IPS-15b (cell line): Measurements from ENCODE around the gene TBC1D16.
"Not testable (repeated sequence)": the region's sequence is repeated elsewhere in the genome, so short reads cannot be mapped to it uniquely, and the experiment has no call there.

Source experiments
- H3K27me3 ChIP-seq: one replicate; pipeline ENCODE4 v1.6.1; 2013; ENCODE audit warnings: low read length; ENCODE audit not compliant: control insufficient read depth, insufficient read depth
- H3K36me3 ChIP-seq: one replicate; pipeline ENCODE4 v1.6.1; 2013; ENCODE audit warnings: low read length; ENCODE audit not compliant: control insufficient read depth, insufficient read depth
- H3K4me1 ChIP-seq: one replicate; pipeline ENCODE4 v1.6.1; 2013; ENCODE audit warnings: mild to moderate bottlenecking, low read length; ENCODE audit not compliant: control insufficient read depth, insufficient read depth
- H3K4me3 ChIP-seq: one replicate; pipeline ENCODE4 v1.5.1; 2013; ENCODE audit warnings: low read depth, low read length
- H3K9ac ChIP-seq: one replicate; pipeline ENCODE4 v1.6.1; 2013; ENCODE audit warnings: low read depth, mild to moderate bottlenecking, low read length
- H3K9me3 ChIP-seq: one replicate; pipeline ENCODE4 v1.6.1; 2013; ENCODE audit warnings: mild to moderate bottlenecking, low read length; ENCODE audit not compliant: control insufficient read depth, insufficient read depth

Gene TBC1D16

DNA sequence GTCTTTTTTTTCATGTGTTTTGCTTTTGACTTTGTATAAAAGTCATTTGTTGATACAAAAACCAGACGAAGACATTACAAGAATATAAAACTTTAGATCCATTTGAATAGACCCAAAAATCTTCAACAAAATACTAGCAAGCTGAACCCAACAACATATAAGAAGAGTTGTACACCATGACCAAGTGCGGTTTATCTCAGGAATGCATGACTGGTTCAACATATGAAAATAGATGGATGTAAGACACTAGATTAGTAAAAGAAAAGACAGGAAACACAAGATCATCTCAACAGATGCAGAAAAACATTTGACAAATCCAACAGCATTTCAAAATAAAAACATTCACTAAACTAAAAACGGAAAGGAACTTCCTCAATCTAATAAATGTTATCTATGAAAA lies 69.0 kb downstream of the TBC1D16 start:
- Histone ChIP-seq H3K4me1 (peaks cover 3% of the 10 kb centered on the region), H3K4me3 (no peak overlapping the region), H3K27me3 (no peaks in the 10 kb centered on the region), H3K36me3 (peaks cover 1% of the 10 kb centered on the region), H3K9ac (no peak overlapping the region), H3K9me3 (no peaks in the 10 kb centered on the region)

- H3K4me3 ChIP-seq, result no peak overlapping the region
These were observed 69.9 kb downstream of the TBC1D16 start for GRCh38 chr17:79965806-79966205.

GRCh38 chr17:79962467-79962866 lies 73.2 kb downstream of the TBC1D16 start:
- not testable (repeated sequence) for H3K27me3 ChIP-seq, H3K4me1 ChIP-seq, H3K4me3 ChIP-seq, H3K36me3 ChIP-seq, H3K9me3 ChIP-seq, H3K9ac ChIP-seq

More at GRCh38 chr17:79965806-79966205, 69.9 kb downstream of the TBC1D16 start:
- H3K27me3 ChIP-seq, result no peaks in the 10 kb centered on the region
- H3K4me1 ChIP-seq, result peaks cover 3% of the 10 kb centered on the region
- no peaks in the 10 kb centered on the region for H3K9me3 ChIP-seq
- H3K36me3 ChIP-seq, result no peaks in the 10 kb centered on the region
- no peak overlapping the region for H3K9ac ChIP-seq

GRCh38 chr17:79961567-79961966 lies 74.1 kb downstream of the TBC1D16 start:
- not testable (repeated sequence) for H3K9ac ChIP-seq, H3K4me3 ChIP-seq, H3K4me1 ChIP-seq, H3K9me3 ChIP-seq, H3K36me3 ChIP-seq, H3K27me3 ChIP-seq

DNA sequence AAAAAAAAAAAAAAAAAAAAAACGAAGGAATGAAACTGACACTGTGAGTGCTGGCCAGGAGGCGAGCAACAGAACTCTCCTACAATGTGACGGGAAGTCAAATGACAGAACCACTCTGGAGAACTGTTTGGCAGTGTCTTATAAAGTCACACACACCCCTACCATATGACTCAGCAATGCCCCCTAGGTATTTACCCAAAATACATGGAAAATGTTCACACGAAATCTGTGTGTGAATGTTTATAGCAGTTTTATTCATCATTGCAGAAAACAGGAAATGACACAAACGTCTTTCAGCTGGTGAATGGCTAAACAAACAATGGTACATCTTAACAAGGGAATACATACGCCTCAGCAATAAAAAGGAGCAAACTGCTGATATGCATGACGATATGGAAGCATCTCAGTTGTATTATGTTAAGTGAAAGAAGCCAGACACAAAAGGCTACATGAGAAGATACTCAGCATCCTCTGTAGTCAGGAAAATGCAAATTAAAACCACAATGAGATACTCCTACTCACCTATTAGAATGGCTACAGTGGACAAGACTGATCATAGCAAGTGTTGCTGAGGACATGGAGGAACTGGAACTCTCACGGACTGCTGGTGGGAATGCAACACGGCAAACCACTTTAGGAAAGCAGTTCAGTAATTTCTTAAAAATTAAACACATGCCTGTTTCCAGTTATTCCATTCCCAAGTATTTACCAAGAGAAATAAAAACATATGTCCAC lies 74.7 kb downstream of the TBC1D16 start:
- no peaks in the 10 kb centered on the region for H3K36me3 ChIP-seq
- H3K27me3 ChIP-seq, result no peaks in the 10 kb centered on the region
- no peaks in the 10 kb centered on the region for H3K4me1 ChIP-seq
- no peak overlapping the region for H3K9ac ChIP-seq
- H3K9me3 ChIP-seq, result no peaks in the 10 kb centered on the region
- no peak overlapping the region for H3K4me3 ChIP-seq

- Histone ChIP-seq H3K36me3 (no peaks in the 10 kb centered on the region), H3K9me3 (no peaks in the 10 kb centered on the region), H3K27me3 (no peaks in the 10 kb centered on the region), H3K4me1 (peaks cover 5% of the 10 kb centered on the region), H3K9ac (no peak overlapping the region), H3K4me3 (no peak overlapping the region)
These were observed 76.6 kb downstream of the TBC1D16 start for GRCh38 chr17:79959042-79959441.

DNA sequence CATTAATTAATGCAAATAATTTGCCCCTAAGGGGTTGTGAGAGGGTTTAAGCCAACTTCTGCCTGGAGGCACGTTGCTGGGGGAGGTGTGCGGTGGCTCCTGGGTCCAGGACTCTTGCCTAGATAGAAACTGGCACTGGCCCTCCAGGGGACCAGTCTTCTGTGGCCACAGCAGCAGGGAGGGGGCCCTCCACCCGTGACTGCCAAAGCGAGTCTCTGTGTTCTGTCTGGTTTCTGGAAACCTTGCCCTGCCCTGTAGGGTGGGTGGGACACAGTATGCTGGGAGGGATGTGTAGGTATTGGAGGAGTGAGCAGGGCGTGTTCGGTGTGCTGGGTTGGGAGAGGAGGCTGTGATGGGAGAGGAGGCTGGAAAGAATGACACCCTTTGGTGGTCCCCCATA lies 78.8 kb downstream of the TBC1D16 start:
- peaks cover 5% of the 10 kb centered on the region for H3K4me1 ChIP-seq
- no peaks in the 10 kb centered on the region for H3K36me3 ChIP-seq
- H3K9me3 ChIP-seq, result no peaks in the 10 kb centered on the region
- no peak overlapping the region for H3K9ac ChIP-seq
- no peaks in the 10 kb centered on the region for H3K27me3 ChIP-seq
- no peak overlapping the region for H3K4me3 ChIP-seq

GRCh38 chr17:79956441-79956735 lies 79.3 kb downstream of the TBC1D16 start:
- not testable (repeated sequence) for H3K36me3 ChIP-seq, H3K4me1 ChIP-seq, H3K9me3 ChIP-seq, H3K27me3 ChIP-seq, H3K9ac ChIP-seq, H3K4me3 ChIP-seq

- Histone ChIP-seq H3K36me3 (no peaks in the 10 kb centered on the region), H3K4me1 (peaks cover 12% of the 10 kb centered on the region), H3K4me3 (no peak overlapping the region), H3K9me3 (no peaks in the 10 kb centered on the region), H3K9ac (no peak overlapping the region), H3K27me3 (no peaks in the 10 kb centered on the region)
These were observed 79.8 kb downstream of the TBC1D16 start for GRCh38 chr17:79955691-79956440.

- Histone ChIP-seq H3K27me3 (no peaks in the 10 kb centered on the region), H3K36me3 (no peaks in the 10 kb centered on the region), H3K9ac (no peak overlapping the region), H3K9me3 (no peaks in the 10 kb centered on the region), H3K4me3 (no peak overlapping the region), H3K4me1 (peaks cover 13% of the 10 kb centered on the region)
These were observed 80.5 kb downstream of the TBC1D16 start for GRCh38 chr17:79955167-79955549.

DNA sequence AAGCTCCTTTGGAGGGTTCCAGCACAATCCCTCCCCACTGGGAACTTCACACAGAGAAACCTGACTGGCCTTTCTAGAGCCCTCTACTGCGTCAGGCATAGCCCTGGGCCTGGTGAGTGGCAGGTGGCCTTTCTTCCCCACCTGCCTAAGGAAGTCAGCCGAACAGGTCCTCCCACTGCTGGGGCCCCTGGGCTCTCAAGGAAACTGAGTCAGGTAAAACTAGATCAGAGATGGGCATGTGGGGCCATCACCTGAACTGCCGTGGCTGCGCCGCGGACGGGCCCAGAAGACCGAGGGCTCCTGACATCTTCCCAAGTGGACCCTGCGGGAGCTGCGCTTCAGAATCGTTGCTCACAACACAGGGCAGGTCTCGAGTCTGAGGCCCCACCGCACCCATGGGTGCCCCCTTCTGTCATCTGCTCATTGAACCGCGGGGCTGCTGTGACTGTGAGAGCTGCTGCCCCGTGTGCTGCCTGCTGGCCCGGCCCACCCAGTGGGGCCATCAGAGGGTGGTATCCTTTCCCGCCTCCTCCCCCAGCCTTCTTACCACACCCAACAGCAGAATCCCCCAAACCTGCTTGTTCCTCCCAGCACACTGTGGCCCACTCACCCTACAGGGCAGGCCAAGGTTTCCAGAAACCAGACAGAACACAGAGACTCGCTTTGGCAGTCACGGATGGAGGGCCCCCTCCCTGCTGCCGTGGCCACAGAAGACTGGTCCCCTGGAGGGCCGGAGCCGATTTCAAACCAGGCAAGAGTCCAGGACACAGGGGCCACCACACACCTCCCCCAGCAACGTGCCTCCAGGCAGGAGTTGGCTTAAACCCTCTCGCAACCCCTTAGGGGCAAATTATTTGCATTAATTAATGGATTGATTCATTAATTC lies 81.1 kb downstream of the TBC1D16 start:
- H3K36me3 ChIP-seq, result no peaks in the 10 kb centered on the region

More for the DNA sequence above, 81.1 kb downstream of the TBC1D16 start:
- no peak overlapping the region for H3K9ac ChIP-seq
- no peak overlapping the region for H3K4me3 ChIP-seq
- no peaks in the 10 kb centered on the region for H3K27me3 ChIP-seq
- H3K4me1 ChIP-seq, result peaks cover 13% of the 10 kb centered on the region
- no peaks in the 10 kb centered on the region for H3K9me3 ChIP-seq
